AG04450 (cell line): ENCODE results near the gene B3GAT1. TPM values are rescaled to one million over a fixed set of nuclear protein-coding genes. Genes with fewer than 3 reads are reported as not detected.

ENCODE experiments used
- CTCF ChIA-PET: fragments of 300-600, 350-600 bp; formaldehyde crosslinking; extraction: SDS; loops from one replicate; lab custom pipeline; 2022; ENCODE audit warnings: antibody characterized with exemption, inconsistent platforms; lab: Charles Lee
- POLR2A ChIA-PET: fragments of 350-600 bp; formaldehyde crosslinking; extraction: SDS; loops from one replicate; lab custom pipeline; 2021; ENCODE audit warnings: antibody characterized with exemption, inconsistent platforms; lab: Yijun Ruan, JAX
- DNase-seq: peaks from one replicate; pipeline ENCODE4 v3.0.0-alpha.2; 2011; ENCODE audit warnings: low read depth, low spot score
- H3K27ac ChIP-seq: one replicate; pipeline ENCODE4 v1.5.1; 2012; ENCODE audit warnings: low read depth, low read length, control low read depth
- H3K27me3 ChIP-seq: one replicate; pipeline ENCODE4 v1.6.0; 2012; ENCODE audit warnings: low read length; ENCODE audit not compliant: control insufficient read depth, insufficient read depth
- H3K4me3 ChIP-seq: 2 replicates; pipeline ENCODE4 v1.5.1; 2011; ENCODE audit warnings: mild to moderate bottlenecking, low read depth, low read length, control low read depth
- H3K9me3 ChIP-seq: 2 replicates; pipeline ENCODE4 v1.5.1; 2012; ENCODE audit warnings: low read length; ENCODE audit not compliant: control insufficient read depth, insufficient read depth
- CTCF ChIP-seq: IDR thresholded peaks from 2 replicates; pipeline ENCODE4 v1.5.1; 2011; ENCODE audit warnings: low read depth, low read length, control low read depth, inconsistent platforms
- polyA plus RNA-seq: library from polyadenylated mRNA; depleted of rRNA; stranded (reverse); fragments of >200 nt; gene quantifications from 2 replicates; pipeline ENCODE4 v1.2.3, GENCODE V29; 2011

B3GAT1 gene
- polyA plus RNA-seq, 1 experiment: not detected

- peaks cover 82% of the 10 kb centered on the region for H3K9me3 ChIP-seq
- ChIA-PET CTCF (no interaction called here), POLR2A (no interaction called here)
- no peak overlapping the region for H3K27ac ChIP-seq
- TF ChIP-seq CTCF: no peak
- no peak overlapping the region for H3K4me3 ChIP-seq
- no peaks in the 10 kb centered on the region for H3K27me3 ChIP-seq
- no peak for DNase-seq
Observed at GRCh38 chr11:134382830-134383229, 29.2 kb downstream of the B3GAT1 start.

DNA sequence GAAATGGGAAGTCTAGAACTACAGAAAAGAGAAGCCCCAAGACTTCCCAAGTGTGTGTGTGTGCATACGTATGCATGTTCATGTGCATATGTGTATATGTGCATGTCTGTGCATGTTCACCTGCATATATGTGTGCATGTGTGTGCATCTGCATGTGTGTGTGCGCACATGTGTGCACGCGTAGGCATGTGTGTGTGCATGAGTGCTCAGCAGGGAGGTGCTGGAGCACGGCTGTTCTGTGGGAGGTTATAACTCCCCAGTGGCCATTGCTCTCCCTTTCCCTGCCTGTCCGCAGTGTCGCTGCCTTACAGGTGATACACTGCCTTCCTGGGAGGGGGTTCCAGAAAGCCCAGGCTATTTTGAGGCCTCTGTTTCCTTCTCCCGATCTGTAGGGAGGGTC is 29.8 kb downstream of the B3GAT1 start:
- ChIA-PET POLR2A (no interaction called here), CTCF (no interaction called here)
- no peak for TF ChIP-seq CTCF
- Histone ChIP-seq H3K27ac (no peak overlapping the region), H3K9me3 (peaks cover 81% of the 10 kb centered on the region), H3K4me3 (no peak overlapping the region), H3K27me3 (no peaks in the 10 kb centered on the region)
- DNase-seq: no peak

DNA sequence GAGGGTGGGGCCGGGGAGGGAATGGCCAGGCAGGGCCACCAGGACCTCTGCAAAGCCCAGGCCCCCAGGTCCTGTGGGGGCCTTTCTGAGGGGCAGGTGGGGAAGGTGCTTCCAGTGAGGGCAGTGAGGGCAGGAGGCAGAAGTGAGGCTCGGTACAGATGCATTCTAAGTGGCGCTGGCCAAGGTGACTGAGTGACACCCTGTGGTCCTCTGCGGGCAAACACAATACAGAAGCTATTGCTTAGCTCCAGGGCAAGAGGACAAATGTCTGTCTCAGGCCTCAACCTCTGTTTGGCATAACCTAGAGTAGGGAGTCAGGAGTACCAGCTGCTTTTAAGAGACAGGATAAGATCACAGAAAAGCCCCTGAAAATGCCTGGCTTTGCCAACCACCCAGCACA is 31.3 kb downstream of the B3GAT1 start:
- Histone ChIP-seq H3K27me3 (no peaks in the 10 kb centered on the region), H3K4me3 (no peak overlapping the region), H3K27ac (no peak overlapping the region), H3K9me3 (peaks cover 73% of the 10 kb centered on the region)
- ChIA-PET POLR2A (no interaction called here), CTCF (no interaction called here)
- no peak for TF ChIP-seq CTCF
- DNase-seq: no peak

GRCh38 chr11:134380229-134380628 is 31.8 kb downstream of the B3GAT1 start:
- Histone ChIP-seq H3K4me3 (no peak overlapping the region), H3K9me3 (peaks cover 71% of the 10 kb centered on the region), H3K27me3 (no peaks in the 10 kb centered on the region), H3K27ac (no peak overlapping the region)
- CTCF ChIA-PET: no interaction called here
- DNase-seq: no peak
- POLR2A ChIA-PET: no interaction called here
- no peak for TF ChIP-seq CTCF

- no peak for TF ChIP-seq CTCF
- Histone ChIP-seq H3K27me3 (no peaks in the 10 kb centered on the region), H3K4me3 (no peak overlapping the region), H3K9me3 (peaks cover 71% of the 10 kb centered on the region), H3K27ac (no peak overlapping the region)
- POLR2A ChIA-PET: no interaction called here
- DNase-seq: no peak
- CTCF ChIA-PET: no interaction called here
Observed at GRCh38 chr11:134379241-134379640, 32.8 kb downstream of the B3GAT1 start.
